HTERT RPE-1 (cell line): ENCODE data around the gene TMEM127.
"Not testable (repeated sequence)": the region's sequence is repeated elsewhere in the genome, so short reads cannot be mapped to it uniquely, and the experiment has no call there.

Experiments
- in situ Hi-C: fragments of 300-500 bp; cut with MboI; formaldehyde crosslinking; loops from 4 replicates; pipeline ENCODE4 v1.14.3; 2020; ENCODE audit warnings: low sequenced_read_pairs

The TMEM127 gene, protein sequence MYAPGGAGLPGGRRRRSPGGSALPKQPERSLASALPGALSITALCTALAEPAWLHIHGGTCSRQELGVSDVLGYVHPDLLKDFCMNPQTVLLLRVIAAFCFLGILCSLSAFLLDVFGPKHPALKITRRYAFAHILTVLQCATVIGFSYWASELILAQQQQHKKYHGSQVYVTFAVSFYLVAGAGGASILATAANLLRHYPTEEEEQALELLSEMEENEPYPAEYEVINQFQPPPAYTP

DNA sequence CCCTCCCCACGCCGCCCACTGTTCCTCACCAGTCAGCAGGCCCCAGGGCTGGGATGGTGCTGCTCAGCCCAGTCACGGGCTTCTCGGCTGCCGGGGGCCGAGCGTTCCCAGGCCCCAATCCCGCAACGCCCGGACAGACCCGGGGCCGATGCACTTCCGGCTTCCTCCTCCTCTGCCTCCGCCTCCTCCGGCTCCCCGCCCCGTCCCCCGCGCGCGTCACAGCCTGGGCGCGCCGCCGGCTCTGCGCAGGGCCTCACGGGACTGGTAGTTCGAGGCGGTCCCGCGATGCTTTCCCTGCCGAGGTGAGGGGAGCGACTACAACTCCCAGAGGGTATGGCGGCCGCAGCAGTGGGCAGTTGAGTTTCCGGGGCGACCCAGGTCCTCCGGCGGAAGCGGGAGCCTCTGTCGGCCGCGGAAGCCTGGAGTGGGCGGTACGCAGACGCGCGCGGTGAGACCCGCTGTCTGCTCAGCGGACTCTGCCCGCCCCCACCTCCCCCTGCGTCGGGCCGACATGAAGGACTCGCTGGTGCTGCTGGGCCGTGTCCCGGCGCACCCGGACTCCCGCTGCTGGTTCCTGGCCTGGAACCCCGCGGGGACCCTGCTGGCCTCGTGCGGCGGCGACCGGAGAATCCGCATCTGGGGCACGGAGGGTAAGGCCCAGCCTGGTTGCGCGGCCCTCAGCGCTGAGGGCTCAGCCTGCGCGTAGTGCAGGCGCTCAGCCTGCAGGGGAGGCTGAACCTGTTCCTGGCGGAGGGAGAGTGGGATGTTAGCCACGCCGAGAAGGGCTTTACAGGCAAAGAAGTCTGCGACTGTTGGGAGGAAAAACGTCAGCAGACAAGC lies at the start of gene TMEM127, which contains the start of gene CIAO1:
Gene TMEM127 (minus strand): TSS at position 158 of the 840 bp plus-strand sequence. CDS start 616 bp downstream, outside the sequence.
Gene CIAO1 (plus strand): TSS at position 386 of the 840 bp plus-strand sequence. CDS start 126 bp downstream, at position 512.
- in situ Hi-C loops: no loop called here

DNA sequence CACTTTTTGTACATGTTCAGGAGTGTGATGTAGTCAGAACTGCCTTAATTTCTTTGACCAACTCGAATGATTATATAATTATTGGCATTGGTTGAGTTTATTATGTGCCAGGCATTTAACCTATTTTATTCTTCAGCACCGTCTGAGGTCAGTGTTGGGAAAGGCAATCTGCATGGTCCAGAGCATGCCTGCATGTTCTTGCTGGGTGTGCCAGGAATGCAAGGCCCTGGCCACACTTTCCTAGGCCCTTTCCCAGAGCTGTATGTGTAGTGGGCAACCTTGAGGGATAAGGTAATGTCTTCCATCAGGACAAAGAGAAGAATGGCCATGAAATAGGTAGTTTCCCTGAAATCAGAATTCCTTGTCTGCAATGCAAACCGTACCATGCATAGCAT lies 49.2 kb upstream of the TMEM127 start:
- in situ Hi-C loops: no loop called here

DNA sequence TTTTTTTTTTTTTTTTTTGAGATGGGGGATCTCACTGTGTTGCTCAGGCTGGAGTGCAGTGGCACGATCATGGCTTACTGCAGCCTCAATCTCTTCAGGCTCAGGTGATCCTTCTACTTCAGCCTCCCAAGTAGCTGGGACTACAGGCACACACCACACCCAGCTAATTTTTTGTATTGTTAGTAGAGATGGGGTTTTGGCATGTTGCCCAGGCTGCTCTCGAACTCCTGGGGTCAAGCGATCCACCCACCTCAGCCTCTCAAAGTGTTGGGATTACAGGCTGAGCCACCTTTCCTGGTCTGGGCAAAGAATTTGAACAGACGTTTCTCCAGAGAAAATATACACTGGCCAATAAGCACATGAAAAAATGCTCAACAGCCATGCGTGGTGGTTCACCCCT lies 42.5 kb upstream of the TMEM127 start:
- in situ Hi-C loops: no loop called here

DNA sequence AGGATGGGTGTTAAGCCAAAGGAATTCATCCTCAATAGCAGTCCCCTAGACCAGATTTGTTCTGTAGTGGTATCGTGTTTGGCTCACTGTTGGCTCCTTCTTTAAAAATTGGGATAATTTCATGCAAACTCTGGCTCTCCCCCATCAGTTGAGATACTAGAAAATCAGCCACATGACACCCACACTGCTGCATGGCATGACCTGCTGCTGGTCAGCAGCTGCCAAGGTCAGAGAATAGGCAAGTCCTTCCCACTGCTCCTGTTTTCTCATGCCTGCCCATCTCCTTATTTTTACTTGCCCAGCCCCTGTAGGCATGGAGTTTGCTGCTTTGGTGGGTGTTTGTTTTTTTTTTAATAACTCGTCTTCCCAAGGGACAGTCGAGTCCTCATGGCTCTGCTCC lies 40.6 kb upstream of the TMEM127 start:
- in situ Hi-C loops: no loop called here

DNA sequence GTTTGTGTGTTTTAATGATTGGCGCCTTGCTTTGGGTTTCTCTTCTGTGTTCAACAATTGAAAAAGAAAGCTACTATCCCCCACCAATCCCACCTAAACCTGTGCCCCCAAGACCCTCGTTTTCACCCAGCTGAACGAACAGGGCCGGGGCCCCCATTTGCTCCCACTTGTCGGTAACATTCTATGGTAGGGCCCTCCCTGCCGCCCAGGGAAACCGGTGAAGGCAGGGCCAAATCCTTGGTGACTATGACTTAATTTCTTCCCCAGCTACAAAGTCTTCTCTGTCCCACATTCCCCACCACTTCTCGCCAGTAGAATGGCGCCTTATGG lies 40.1 kb upstream of the TMEM127 start:
- in situ Hi-C loops: no loop called here

GRCh38 chr2:96305091-96305978 lies 39.5 kb upstream of the TMEM127 start, which contains the start of gene SNRNP200:
Gene SNRNP200, minus strand, starts transcription at chr2:96305546. Its CDS starts 109 bp downstream, at chr2:96305437.
- in situ Hi-C loops: no loop called here

DNA sequence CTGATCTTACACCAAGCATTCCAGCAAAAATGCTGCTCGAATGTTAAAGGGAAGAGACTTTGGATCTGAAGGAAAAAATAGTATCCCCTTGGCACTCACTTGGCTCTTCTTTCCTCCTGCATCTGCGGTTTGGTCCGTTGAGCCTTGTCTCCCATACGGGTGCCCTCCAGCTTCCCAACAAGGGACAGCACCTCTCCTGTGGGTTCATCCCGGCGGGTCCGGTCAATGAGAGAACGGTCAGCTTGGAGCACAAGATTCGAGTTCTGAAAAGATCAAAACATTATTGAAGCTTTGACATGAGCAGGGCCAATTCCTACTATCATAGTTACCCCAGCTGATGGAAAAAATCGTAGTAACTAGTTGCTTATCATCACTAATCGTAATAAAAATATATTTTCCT lies 38.8 kb upstream of the TMEM127 start:
- in situ Hi-C loops: no loop called here

DNA sequence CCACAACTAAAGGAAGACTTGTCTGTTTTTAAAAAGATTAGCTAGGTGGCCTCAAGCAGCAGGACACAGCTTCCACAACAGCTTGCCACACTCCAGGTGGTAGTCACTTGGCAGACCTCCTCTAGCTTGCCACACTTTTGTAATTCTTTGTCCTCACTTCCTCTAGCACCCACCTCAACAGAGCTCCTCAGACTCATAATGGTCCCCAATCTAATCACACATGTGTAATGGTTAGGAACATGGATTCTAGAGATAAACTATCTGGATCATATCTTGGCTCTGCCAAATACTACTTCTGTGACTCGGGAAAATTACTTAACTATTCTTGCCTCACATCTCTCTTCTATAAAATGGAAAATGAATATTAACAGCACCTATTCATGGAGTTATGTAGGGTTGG lies 36.1 kb upstream of the TMEM127 start:
- in situ Hi-C loops: no loop called here

GRCh38 chr2:96296925-96297324 lies 31.1 kb upstream of the TMEM127 start:
- in situ Hi-C loops: no loop called here

DNA sequence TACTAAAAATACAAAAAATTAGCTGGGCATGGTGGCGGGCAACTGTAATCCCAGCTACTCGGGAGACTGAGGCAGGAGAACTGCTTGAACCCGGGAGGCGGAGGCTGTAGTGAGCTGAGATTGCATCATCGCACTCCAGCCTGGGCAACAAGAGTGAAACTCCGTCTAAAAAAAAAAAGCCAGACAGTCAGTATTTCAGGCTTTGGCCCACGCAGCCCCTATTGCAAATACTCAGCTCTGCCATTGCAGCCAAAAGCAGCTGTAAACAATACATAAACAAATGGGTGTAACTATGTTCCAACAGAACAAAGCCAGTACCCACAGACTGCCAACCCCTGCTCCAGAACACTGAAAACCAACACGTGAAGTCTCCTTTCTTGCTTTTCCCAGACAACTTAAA lies 28.5 kb upstream of the TMEM127 start:
- in situ Hi-C loops: not testable (repeated sequence)

- in situ Hi-C loops: no loop called here
These were observed 26.0 kb upstream of the TMEM127 start for GRCh38 chr2:96291751-96292150.

GRCh38 chr2:96287273-96287856 lies 21.6 kb upstream of the TMEM127 start:
- in situ Hi-C loops: no loop called here

DNA sequence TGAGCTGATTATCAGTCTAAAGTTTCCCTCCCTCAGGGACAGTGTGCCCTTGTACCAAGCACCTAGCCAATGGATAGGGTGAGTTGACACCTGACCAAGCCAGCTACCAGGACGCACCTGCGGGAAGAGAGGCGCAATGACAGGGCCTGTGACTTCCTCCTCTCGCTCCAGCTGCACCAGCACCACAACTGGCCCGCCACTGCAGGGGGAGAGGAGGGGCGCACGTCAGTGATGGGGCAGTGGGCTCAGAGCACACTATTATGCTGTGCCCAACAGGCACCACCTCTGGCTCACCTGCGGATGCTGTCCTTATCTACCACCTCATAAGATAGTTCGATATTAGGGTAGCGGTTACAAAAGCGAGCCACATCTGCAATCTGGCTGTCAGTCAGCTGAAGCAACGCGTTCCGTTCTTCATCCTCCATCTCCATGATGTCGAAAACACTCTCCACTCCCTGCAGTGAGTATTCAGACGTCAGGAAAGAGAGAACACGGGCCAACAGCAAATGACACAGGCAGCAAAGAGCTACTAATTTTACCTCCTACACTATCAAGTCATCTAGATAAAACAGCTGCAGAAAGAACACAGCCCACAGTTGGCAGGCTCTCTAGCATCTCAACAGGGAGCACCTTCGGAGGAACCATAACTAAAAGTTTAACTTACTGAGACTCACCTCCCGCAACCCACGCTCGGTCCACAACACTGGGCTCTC lies 11.1 kb upstream of the TMEM127 start:
- in situ Hi-C loops: no loop called here

- in situ Hi-C loops: no loop called here
These were observed 8.7 kb upstream of the TMEM127 start for GRCh38 chr2:96274355-96275056.

DNA sequence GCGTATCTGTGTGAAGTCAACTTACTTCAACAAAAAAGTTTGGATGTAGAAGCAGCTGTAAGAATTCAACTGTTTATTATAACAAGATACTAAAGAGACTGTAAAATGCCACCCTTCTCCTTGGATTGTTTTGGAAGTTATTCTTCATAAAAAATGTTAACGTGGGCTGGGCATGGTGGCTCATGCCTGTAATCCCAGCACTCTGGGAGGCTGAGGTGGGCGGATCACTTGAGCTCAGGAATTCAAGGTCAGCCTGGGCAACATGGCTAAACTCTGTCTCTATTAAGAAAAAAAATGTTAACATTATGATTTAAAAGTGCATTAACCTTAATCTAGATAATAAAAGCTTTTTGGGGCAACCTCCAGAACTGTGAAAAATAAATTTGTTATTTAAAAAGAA lies 8.0 kb upstream of the TMEM127 start:
- in situ Hi-C loops: no loop called here

GRCh38 chr2:96271995-96272394 lies 6.2 kb upstream of the TMEM127 start:
- in situ Hi-C loops: no loop called here

- in situ Hi-C loops: no loop called here
These were observed 1.6 kb upstream of the TMEM127 start for GRCh38 chr2:96267159-96267971.

- in situ Hi-C loops: no loop called here
These were observed 403 bp downstream of the TMEM127 start for GRCh38 chr2:96265349-96265839.
